Activated CD4-positive, CD25-positive, alpha-beta regulatory T cell treated with anti-CD3 and anti-CD28 coated beads, Interleukin-2, amount 50 U/mL, for 24 hours (primary cell): ENCODE results near the gene PRKCQ.
A peak's percentile ranks its signal among the peaks of the same experiment; 100 is the strongest.
"Not testable (repeated sequence)": the region's sequence is repeated elsewhere in the genome, so short reads cannot be mapped to it uniquely, and the experiment has no call there.

Experiments used
- ATAC-seq, 2 donors: fragments of 150-1000 bp; cut with Tn5 transposase; one replicate each; pipeline ENCODE4 v1.10.0; 2021; ENCODE audit warnings: mild to moderate bottlenecking in 1 of 2, moderate library complexity in 1 of 2

The PRKCQ gene

DNA sequence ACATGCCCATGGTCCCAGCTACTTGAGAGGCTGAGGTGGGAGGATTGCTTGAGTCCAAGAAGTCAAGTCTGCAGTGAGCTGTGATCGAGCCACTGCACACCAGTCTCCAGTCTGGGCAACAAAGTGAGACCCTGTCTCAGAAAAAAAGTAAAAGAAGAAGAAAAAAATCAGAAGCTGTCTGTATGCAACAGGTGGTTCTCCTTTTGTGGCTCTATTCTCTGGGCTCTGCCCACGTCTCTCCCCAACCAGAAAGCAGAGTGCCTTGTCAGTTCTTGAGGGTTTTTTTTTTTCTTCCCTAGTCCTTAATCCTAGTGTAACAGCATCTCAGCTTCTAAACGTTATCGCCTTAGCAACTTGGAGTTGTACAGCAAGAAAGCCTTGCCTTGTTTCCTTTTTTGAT is 89.5 kb downstream of the PRKCQ start:
- ATAC-seq = no peak

DNA sequence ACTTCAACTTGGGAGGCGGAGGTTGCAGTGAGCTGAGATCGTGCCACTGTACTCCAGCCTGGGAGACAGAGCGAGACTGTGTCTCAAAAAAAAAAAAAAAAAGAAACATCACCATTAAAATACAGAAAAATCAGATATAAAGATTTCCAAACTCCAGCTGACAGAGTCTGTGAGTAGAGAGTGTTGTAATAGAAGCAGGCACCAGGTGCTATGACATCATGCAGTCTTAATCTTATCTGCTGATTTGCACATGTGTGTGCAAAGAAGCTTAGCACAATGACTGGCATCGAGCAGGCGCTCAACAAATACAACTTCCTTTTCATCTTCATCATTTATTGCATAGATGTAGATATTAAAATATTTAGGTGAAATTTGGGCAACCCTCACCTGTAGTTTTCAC is 92.2 kb downstream of the PRKCQ start:
- ATAC-seq = no peak

DNA sequence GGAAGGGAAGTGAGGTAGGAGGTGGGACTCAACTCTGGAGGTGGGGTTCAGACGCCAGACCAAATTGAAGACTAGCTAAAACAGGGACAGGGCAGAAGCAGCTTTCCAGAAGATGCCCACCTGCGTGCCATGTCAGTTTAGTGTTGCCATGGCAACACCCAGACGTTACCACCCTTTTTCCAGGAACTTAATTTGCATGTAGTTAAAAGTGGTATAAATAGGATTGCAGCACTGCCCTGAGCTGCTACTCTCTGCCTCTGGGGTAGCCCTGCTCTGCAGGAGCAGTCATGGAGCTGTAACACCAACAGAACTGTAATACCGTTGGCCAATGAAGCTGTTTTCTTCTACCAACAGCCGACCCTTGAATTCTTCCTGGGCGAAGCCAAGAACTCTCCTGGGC is 93.8 kb downstream of the PRKCQ start:
- ATAC-seq = no peak

DNA sequence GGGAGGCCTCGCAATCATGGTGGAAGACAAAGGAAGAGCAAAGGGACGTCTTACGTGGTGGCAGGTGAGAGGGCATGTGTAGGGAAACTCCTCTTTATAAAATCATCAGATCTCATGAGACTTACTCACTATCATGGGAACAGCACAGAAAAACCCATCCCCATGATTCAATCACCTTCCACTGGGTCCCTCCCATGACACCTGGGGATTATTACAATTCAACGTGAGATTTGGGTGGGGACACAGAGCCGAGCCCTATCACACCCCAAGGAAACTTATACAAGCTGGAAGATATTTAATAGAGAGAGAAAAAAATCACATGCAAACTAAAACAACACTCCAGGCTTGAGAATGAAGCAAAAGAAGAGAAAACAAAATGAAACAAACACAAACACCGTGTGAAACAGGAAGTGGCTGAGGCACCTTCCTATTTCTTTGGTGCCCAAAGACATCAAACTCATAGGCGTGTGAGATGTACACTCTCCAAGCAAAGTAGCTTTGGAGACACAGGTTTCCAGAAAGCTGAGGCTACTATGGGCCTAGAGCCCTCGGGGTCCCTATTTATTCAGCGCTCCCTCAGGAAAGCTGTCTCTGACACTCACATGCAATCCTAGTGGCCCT is 97.2 kb downstream of the PRKCQ start:
- no peak for ATAC-seq

DNA sequence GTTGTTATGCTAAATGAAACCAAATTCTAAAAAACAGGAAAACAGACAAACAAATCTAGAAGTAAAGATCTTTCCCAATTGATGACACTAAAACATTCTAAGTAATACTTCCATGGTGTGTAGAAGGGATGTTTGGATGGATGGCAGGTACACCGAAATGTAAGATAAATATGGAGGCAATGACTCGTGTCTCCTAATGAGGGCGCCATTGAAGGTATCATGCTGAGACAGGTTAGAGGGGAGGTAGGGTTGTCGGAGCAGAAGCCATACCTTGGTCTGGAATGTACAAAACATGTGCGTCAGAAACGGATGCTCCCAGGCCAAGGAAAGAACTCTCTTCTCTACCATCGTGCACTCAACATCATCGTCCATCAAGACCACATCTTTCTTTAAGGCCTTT is 101.4 kb downstream of the PRKCQ start:
- no peak for ATAC-seq

DNA sequence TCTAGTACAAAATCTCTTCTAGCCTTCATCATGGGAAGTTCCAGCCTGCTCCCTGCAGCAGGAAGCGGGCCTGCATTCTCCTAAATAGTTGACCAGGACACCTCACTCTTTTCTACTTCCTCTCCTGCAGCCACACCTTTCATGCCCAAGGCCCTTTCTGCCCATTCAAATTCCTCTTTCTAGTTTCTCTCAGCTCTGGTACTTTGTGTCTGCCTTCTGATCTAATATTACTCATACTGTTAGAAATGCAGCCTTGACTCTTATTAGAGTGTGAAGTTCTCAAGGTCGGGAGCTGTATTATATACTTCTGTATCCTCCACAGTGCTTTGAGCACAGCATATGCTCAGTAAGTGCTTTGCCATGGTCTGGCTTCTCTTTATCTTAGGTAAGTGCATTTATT is 103.1 kb downstream of the PRKCQ start:
- ATAC-seq = no peak

DNA sequence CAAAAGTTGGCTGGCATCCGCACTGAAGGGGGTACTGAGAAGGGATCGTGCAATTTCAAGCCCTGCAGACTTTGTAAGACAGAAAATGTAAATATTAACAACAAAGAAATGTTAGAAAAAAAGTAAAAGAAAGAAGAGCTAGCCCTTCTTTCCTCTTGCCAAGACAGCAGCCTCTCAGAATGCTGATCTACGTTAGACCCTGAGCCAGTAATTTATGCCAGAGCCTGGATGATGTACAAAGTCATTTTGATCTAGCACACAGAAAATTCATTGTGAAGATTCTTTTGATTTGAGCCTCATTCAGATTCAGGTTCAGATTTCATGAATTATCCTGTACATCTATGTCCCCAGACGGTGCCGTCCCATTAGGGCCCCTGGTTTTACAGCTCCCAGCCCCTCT is 105.2 kb downstream of the PRKCQ start:
- no peak for ATAC-seq

DNA sequence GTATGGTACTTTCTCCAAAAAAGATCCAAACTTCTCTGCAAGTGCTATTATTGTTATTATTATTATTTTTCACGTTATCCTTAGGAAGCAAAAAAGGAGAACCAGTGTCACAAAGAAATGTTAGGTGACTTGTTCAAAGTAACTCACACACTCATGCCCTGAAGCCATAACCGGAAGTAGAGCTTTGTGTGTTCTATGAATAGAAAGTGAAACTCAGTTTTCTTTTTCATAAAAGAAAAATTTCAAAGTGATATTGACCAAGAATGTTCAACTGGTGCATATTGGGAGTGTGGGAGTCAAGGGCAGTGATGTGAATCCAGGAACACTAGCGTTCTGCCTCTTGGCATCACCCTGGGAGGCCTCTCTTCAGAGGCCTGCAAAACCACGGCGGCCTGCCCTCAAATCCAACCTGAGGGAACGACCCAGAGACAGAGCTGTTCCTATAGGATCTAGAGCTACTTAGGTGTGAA is 106.1 kb downstream of the PRKCQ start:
- ATAC-seq = peak; percentile 80 to 84

DNA sequence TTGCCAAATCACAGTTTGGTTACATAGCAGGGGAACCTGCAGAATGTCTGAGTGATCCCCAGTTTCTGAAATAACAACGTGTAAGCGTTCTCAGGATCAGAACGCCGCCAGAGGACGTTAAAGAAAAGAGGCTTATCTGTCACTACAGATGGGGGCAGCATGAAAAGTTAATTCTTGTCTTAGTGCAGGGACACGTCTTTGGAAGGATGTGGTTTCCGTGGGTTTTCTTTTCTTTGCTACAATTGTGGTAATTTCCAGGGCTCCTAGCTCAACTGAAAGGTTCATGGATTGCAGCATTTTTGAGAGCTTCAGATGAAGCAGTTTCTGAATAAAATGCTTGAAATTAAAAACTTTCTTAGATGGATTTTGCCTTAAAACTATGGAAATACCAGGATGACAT is 106.6 kb downstream of the PRKCQ start:
- ATAC-seq = peak; percentile 65 to 67

DNA sequence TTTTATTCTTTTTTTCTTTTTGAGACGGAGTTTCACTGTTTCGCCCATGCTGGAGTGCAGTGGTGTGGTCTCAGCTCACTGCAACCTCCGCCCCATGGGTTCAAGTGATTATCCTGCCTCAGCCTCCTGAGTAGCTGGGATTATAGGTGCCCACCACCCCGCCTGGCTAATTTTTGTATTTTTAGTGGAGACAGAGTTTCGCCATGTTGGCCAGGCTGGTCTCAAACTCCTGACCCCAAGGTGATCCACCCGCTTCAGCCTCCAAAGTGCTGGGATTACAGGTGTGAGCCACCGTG is 107.4 kb downstream of the PRKCQ start:
- ATAC-seq = not testable (repeated sequence)

DNA sequence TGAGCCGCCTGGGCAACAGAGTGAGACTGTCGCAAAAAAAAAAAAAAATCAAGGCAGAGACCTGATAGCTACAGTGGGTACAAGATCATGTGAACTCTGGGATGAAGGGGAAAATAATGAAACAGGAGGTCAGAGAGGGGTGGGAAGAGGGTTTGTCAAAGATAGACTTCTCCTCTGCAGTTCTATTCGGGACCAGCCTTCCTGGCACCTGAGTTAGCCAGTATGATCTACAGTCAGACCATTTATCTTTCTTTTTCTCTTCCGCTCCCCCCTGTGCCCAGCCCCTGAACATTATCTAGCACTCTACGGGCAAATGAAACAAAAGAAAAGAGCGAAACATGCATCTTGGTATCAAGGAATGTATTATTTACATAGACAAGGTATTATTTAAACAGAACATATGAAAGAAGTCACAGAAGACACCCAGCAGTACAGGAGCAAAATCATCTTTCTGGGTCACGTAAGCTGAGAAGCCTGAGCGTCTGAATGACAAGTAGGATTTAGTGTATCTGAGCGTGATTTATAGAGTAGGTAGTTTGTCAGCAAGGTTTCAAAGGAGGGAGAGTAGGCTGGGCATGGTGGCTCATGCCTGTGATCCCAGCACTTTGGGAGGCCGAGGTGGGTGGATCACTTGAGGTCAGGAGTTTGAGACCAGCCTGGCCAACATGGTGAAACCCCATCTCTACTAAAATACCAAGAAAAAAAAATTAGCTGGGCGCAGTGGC is 109.0 kb downstream of the PRKCQ start:
- ATAC-seq = no peak

DNA sequence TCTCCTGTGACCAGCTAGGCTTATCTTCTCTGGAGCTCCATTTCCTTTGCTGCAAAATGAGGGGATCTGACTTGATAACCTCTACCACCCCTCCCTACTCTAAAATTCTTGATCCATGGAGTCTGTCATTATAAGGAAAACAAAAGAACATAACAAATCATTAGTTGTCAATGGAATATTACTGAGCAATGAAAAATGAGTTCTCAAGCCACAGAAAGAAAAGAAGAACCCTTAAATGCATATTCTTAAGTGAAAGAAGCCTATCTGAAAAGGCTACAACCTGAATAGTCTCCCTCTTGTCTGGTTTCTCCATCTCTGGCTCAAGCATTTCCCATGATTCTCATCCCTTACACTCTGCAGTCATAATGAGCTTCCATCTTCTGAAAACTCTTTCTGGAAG is 110.4 kb downstream of the PRKCQ start:
- no peak for ATAC-seq

DNA sequence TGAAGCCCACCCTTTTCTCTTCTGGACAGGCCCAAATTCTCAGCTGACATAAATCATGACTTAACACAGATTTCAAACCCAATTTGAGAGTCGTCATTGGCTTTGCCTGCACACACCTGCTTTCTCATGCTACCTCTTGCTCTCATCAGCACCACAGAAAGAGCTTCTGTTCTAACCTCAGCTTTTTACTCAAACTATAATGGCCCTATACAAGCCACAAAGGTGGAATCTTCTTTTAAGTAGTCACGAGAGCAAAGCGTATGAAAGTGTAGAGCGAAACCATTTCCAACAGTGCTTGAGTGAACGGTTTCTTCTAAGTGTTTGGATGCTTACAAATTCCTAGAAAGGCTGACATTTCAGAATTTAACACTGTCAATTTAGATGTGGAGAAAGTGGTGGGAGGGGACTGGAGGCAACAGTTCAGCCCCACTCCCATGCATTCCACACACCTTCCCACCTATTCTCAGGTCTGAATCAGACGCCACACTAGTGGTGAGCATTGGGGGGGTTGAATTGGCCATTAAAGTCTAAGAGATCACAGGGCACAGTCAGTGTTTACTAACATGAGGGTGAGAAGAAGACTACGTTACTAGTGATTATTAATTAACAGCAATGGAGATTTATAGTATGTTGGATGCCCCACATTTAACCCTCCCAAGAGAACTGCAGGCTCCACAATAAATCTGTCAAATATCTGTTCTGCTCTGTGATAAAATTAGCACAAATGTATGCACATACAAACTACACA is 114.0 kb downstream of the PRKCQ start:
- ATAC-seq = peak; percentile 64 to 77

DNA sequence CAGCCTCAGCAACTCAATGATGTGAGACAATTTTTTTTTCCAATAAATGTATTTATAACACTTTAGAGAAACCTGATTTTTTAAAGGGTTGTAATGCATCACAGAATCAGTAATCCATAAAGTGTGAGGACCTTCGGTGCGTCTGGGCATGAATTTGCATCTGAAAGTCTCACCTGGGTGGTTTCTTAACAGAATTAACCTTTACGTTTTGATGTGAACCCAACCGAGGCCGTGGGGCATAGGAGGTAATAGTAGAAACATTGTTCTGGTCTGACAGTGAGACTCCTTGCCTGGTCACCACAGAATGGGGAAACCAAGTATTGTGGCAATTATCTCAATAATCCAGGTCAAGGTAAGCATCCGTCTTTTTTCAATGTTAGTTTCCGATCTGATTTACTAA is 114.6 kb downstream of the PRKCQ start:
- ATAC-seq = no peak

DNA sequence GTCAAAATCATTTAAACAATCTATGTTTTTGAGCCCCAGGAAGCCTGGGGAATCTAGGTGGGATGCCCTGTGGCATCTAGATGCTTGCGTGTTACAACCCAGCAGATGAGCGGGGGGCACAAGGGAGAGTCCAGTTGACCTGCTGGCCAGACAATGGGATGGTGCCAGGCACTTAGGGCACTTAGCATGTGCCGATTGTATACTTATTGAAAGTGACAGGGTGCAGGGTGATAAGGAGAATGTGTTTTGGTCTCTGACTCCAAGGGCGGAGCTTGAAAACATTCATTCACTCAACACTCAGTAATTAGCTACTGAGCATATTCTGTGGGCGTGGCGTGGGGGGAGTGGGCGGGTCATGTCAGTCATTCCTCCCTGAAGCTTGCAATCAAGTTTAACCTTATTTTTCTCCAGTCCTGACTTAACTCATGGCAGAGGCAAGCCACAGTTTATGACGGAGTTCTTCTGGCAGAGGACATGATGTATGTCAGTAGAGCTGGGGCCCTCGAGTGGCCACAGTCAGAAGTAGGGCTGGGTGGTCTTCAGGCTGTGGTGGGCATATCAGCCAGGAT is 115.1 kb downstream of the PRKCQ start:
- ATAC-seq = no peak

DNA sequence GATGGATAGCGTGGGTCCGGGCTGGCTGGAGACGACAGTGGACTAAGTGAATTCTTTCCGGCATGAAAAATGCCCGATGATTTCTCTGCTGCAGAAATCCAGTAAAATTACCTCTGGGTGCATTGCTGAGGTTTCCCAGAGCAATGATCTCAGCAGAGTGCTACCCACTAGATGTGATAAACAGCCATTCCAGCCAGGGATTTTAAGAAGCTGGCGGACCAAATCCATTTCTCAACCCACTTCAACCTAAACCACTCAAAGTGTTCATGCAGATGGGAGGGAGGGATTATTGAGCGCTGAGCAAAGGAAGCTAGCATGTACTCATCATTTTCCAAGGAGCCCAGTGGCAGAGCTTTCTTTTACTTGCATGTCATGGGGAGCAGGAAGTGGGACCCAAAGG is 116.7 kb downstream of the PRKCQ start:
- ATAC-seq = no peak

DNA sequence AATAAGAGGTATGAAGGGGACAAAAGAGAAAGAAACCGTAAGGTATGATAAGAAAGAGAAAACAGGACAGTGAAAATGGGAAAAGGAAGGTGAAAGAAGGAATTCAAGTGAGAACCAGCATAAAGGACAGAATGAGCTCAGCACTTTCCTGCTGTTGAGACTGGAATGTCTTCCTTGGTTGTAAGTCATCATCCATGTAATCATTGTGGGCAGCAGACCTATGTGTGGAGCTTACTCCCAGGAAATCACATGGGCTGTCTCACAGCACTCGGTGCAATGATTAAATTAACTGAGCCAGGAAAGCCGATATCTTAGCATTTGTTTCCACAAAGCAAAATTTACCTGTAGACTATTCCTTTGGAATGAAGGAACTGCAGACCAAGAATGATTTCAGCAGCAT is 118.1 kb downstream of the PRKCQ start:
- no peak for ATAC-seq

DNA sequence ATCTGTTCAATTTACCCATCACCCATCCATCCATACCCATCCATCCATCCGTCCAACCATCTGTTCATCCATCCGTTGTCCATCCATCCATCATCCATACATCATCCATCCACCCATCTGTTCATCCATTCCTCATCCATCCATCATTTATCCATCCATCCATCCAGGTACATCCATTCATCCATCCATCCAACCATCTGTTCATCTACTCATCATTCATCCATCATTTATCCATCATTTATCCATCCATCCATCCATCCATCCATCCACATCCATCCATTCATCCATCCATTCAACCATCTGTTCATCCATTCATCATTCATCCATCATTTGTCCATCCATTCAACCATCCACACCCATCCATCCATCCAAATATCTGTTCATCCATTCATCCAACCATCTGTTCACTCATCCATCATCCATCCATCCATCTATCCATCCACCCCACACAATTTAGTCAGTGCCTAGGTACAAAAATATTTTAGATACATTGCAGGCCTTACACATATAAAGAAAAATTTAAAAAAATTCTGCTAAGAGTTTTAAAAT is 119.1 kb downstream of the PRKCQ start:
- no peak for ATAC-seq

DNA sequence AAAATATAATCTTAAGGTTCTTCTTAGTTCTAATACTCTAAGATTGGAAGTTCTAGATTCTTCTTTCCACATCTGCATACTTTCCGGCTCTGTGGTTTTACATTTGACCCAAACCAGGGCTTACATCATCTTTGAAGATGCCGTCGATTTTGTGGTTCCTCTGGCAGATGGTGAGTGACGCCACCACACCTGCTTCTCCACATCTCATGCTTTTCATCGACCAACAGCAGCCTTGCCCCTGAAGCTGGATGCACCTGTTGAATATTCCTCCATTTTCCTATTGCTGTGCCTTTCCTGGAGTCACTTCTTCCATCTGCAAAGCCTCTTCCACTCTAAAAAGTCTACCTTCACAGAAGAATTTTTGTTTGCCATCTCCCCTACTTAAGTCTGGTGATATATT is 121.3 kb downstream of the PRKCQ start:
- ATAC-seq = no peak

DNA sequence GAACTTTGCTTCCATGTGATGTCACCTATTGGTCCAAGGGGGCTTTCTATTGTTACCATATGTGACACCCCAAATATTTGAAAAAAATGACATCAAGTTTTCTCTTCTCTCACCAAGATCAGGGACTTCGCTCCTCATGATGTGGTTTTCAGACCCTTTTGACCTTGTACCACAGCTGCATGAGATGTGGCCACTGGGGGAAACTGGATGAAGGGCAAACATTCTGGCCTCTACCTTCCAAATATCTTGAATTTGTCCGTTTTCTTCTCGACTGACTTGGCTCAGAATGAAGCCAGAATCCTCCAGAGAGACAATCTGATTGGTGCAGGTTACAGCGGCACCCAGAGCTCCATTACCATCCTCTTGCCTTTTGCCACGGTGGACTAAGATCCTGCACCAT is 122.7 kb downstream of the PRKCQ start:
- ATAC-seq = no peak

DNA sequence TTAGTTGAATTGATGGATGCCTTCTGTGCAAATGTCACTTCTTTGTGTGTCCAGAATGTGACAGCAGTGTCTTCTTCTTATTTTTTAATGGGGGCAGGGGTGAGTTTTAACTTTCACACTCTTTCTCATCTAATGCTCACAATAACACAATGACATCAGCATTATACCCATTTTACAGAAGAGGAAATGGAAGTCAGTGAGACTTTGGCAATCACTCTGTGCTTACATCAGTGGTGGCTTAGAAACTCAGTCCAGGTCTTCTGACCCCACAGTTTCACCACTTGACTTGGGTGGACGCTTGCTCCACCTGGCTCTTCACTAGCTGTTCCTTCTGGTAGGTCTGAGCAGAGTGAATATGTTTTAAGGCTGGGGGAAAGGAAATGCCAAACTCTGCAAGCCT is 124.0 kb downstream of the PRKCQ start:
- ATAC-seq = no peak

DNA sequence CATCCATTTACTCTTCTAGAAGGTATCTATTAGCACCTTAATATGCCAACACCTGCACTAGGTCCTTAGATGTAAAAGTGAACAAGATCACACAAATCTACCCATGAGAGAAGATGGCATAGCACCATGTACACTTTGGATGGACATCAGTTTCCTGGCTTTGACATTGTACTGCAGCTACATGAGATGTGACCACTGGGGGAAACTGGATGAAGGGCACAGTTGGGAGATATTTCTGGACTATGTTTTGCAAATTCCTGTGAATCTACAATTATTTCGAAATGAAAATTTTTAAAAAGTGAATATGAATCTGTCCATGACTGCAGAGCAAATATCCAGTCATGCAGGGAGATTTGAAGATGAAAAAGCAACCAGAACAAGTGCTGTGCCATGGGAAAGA is 124.5 kb downstream of the PRKCQ start:
- ATAC-seq = no peak

DNA sequence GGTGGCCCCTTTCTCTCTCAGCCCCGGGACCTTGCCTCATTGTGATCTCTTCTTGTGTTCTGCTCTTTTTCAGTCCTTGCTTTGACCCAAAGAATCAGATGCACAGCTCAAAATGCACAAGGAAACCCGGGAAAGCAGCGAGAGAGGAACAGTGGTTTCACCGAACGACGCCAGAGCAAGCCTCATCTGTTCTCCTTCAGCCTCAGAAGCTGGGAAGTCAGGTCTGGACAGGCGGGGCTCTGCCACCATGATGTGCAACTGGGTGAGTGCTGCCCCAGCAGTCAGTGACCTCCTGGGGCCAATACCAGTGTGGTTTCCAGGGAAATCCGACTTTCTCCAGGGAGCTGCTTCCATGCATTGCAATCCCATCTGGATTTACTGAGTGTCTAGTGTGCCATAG is 133.4 kb downstream of the PRKCQ start:
- ATAC-seq = no peak
